Measurements from ENCODE around the gene RAB34.

The RAB34 gene

DNA sequence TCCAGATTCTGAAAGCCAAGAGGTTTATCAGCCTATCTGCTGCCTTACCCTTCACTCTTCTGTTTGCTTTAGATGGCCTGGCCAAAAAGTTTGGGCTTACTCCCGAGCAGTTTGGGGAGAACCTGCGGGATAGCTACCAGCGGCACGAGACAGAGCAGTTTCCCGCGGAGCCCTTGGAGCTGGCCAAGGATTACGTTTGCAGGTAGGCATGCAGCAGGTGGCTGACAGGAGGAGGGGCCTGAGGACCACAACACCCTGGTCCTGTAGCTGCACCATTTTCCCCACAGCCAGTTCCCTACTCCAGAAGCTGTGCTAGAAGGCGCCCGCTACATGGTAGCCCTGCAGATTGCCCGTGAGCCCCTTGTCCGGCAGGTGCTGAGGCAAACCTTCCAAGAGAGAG, 35.0 kb downstream of the RAB34 start:
- H3K9ac ChIP-seq (ENCODE audit: low read depth in 1 of 2, low read length in 2 of 2): no peak overlapping the region
- no peaks in the 10 kb centered on the region for H3K9me3 ChIP-seq (ENCODE audit: control insufficient read depth in 1 of 2, low read length in 2 of 2)
- H3K4me1 ChIP-seq (ENCODE audit: control insufficient read depth in 1 of 2, insufficient read depth in 2 of 2, low read length in 2 of 2): no peaks in the 10 kb centered on the region
- peaks cover 71 to 88% of the 10 kb centered on the region in 2 donors for H3K36me3 ChIP-seq (ENCODE audit: control insufficient read depth in 1 of 2, insufficient read depth in 2 of 2, low read length in 2 of 2)
- H3K27me3 ChIP-seq (ENCODE audit: control insufficient read depth in 1 of 2, insufficient read depth in 2 of 2, low read length in 2 of 2): no peaks in the 10 kb centered on the region
- H3K27ac ChIP-seq (ENCODE audit: low read depth, low read length): no peak overlapping the region
- no peak overlapping the region for H3K4me3 ChIP-seq (ENCODE audit: low read depth in 1 of 2, low read length in 2 of 2)

DNA sequence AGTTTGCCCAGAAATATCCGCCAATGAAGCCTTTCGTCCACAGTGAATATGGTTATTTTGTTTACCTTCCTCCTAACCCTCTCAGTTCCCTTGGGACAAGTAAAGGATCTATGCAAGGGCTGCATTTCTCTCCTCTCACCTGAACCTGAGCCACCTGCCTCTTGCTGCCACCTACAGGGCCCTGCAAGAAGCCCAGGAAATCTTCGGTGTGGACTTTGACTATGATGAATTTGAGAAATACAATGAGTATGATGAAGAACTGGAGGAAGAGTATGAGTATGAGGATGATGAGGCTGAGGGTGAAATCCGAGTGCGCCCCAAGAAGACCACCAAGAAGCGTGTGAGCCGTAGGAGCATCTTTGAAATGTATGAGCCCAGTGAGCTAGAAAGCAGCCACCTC, 41.7 kb downstream of the RAB34 start:
- Histone ChIP-seq H3K36me3 (ENCODE audit: control insufficient read depth in 1 of 2, insufficient read depth in 2 of 2, low read length in 2 of 2) (peaks cover 61 to 91% of the 10 kb centered on the region in 2 donors), H3K4me3 (ENCODE audit: low read depth in 1 of 2, low read length in 2 of 2) (no peak overlapping the region), H3K9me3 (ENCODE audit: control insufficient read depth in 1 of 2, low read length in 2 of 2) (no peaks in the 10 kb centered on the region), H3K27me3 (ENCODE audit: control insufficient read depth in 1 of 2, insufficient read depth in 2 of 2, low read length in 2 of 2) (no peaks in the 10 kb centered on the region), H3K4me1 (ENCODE audit: control insufficient read depth in 1 of 2, insufficient read depth in 2 of 2, low read length in 2 of 2) (no peaks in the 10 kb centered on the region), H3K9ac (ENCODE audit: low read depth in 1 of 2, low read length in 2 of 2) (no peak overlapping the region), H3K27ac (ENCODE audit: low read depth, low read length) (no peak overlapping the region)

DNA sequence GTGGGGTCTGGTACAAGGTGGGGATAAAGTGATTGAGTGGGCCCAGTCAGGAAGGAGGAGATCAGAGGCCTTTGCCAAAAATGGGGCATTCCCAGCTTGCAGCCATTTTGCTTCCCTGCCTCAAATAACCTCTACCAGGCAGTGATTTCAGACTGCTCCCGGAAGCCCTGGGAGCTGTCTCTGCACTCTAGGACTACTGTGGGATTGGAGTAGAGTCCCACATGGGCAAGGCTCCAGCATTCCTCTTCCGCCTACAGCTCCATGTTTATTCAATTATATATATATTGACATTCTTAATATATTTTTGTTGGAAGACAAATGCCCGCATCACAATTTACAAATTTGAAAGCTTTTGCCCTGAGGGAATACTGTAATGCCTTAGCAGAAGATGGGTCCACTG, 42.2 kb downstream of the RAB34 start:
- Histone ChIP-seq H3K9ac (ENCODE audit: low read depth in 1 of 2, low read length in 2 of 2) (no peak overlapping the region), H3K27me3 (ENCODE audit: control insufficient read depth in 1 of 2, insufficient read depth in 2 of 2, low read length in 2 of 2) (no peaks in the 10 kb centered on the region), H3K9me3 (ENCODE audit: control insufficient read depth in 1 of 2, low read length in 2 of 2) (no peaks in the 10 kb centered on the region), H3K4me1 (ENCODE audit: control insufficient read depth in 1 of 2, insufficient read depth in 2 of 2, low read length in 2 of 2) (no peaks in the 10 kb centered on the region), H3K4me3 (ENCODE audit: low read depth in 1 of 2, low read length in 2 of 2) (no peak overlapping the region), H3K36me3 (ENCODE audit: control insufficient read depth in 1 of 2, insufficient read depth in 2 of 2, low read length in 2 of 2) (peaks cover 62 to 91% of the 10 kb centered on the region in 2 donors), H3K27ac (ENCODE audit: low read depth, low read length) (no peak overlapping the region)

DNA sequence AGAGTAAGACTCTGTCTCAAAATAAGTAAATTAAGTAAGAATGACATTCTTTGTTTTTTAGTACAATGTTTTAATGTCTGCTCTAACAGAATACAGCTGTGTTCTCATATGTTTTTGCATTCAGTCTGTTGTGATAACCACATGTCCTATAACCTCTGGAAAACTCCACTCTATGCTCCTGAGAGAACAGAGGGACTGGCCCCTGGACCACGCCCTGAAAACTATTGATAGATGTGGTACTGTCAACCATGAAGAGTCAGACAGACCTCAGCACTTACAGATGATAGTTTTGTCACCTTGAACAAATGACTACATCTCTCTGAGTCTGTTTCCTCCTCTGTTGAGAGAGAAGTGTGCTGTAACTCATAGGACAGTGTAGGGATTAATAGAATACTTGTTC, 47.8 kb downstream of the RAB34 start:
- Histone ChIP-seq H3K9ac (ENCODE audit: low read depth in 1 of 2, low read length in 2 of 2) (no peak overlapping the region), H3K9me3 (ENCODE audit: control insufficient read depth in 1 of 2, low read length in 2 of 2) (no peaks in the 10 kb centered on the region), H3K4me1 (ENCODE audit: control insufficient read depth in 1 of 2, insufficient read depth in 2 of 2, low read length in 2 of 2) (no peaks in the 10 kb centered on the region), H3K36me3 (ENCODE audit: control insufficient read depth in 1 of 2, insufficient read depth in 2 of 2, low read length in 2 of 2) (peaks cover 37 to 64% of the 10 kb centered on the region in 2 donors), H3K27me3 (ENCODE audit: control insufficient read depth in 1 of 2, insufficient read depth in 2 of 2, low read length in 2 of 2) (no peaks in the 10 kb centered on the region), H3K4me3 (ENCODE audit: low read depth in 1 of 2, low read length in 2 of 2) (no peak overlapping the region), H3K27ac (ENCODE audit: low read depth, low read length) (no peak overlapping the region)

DNA sequence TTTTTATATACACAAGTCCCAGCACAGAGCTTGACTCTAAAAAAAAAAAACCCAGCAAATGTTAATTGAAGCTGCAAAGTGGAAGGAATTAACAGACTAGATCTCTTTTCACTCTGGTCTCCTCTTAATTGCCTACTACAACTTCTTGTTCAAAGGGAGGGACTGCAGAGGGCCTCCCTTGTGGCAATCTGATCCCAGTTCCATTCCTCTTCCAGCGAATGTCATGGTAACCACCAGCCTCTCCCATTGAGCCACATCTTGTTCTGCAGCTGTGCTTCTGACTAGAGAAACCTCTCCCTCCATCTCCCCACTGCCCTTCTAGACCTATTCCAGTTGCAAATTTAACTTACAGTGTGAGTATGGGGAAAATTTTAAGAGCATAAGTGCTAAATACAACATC, 49.8 kb downstream of the RAB34 start:
- no peaks in the 10 kb centered on the region for H3K27me3 ChIP-seq (ENCODE audit: control insufficient read depth in 1 of 2, insufficient read depth in 2 of 2, low read length in 2 of 2)
- H3K36me3 ChIP-seq (ENCODE audit: control insufficient read depth in 1 of 2, insufficient read depth in 2 of 2, low read length in 2 of 2): peaks cover 19 to 44% of the 10 kb centered on the region in 2 donors
- no peak overlapping the region for H3K9ac ChIP-seq (ENCODE audit: low read depth in 1 of 2, low read length in 2 of 2)

DNA sequence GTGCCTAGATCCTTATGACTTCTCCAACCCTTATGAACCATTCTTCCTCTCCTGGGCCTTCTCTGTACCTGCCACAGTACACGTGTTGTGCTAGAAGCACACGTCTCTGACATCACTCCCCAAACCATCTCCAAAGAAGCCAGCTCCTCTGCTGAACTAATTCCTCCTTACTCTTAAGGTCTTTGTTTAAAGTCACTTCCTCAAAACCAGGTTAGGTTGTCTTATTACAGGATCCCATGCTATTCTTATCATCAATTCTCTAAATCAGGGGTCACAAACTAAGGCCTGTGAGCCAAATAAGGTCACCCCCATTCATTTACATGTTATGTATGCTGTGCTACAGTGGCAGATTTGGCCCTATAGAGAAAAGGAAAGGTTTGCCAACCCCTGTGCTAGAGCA, 51.7 kb downstream of the RAB34 start:
- Histone ChIP-seq H3K9me3 (ENCODE audit: control insufficient read depth in 1 of 2, low read length in 2 of 2) (no peaks in the 10 kb centered on the region), H3K4me3 (ENCODE audit: low read depth in 1 of 2, low read length in 2 of 2) (no peak overlapping the region), H3K27me3 (ENCODE audit: control insufficient read depth in 1 of 2, insufficient read depth in 2 of 2, low read length in 2 of 2) (no peaks in the 10 kb centered on the region), H3K9ac (ENCODE audit: low read depth in 1 of 2, low read length in 2 of 2) (no peak overlapping the region), H3K27ac (ENCODE audit: low read depth, low read length) (no peak overlapping the region), H3K36me3 (ENCODE audit: control insufficient read depth in 1 of 2, insufficient read depth in 2 of 2, low read length in 2 of 2) (peaks cover 8 to 26% of the 10 kb centered on the region in 2 donors), H3K4me1 (ENCODE audit: control insufficient read depth in 1 of 2, insufficient read depth in 2 of 2, low read length in 2 of 2) (peaks cover 12 to 19% of the 10 kb centered on the region in 2 donors)

More for the DNA sequence above, 49.8 kb downstream of the RAB34 start:
- Histone ChIP-seq H3K9me3 (ENCODE audit: control insufficient read depth in 1 of 2, low read length in 2 of 2) (no peaks in the 10 kb centered on the region), H3K27ac (ENCODE audit: low read depth, low read length) (no peak overlapping the region), H3K4me1 (ENCODE audit: control insufficient read depth in 1 of 2, insufficient read depth in 2 of 2, low read length in 2 of 2) (peaks cover 8 to 12% of the 10 kb centered on the region in 2 donors), H3K4me3 (ENCODE audit: low read depth in 1 of 2, low read length in 2 of 2) (no peak overlapping the region)
